ENCODE data around the gene FAM184A.

GRCh38 chr6:119040229-119040628 lies 38.2 kb downstream of the FAM184A start:
- TF ChIP-seq, protein P1, sequence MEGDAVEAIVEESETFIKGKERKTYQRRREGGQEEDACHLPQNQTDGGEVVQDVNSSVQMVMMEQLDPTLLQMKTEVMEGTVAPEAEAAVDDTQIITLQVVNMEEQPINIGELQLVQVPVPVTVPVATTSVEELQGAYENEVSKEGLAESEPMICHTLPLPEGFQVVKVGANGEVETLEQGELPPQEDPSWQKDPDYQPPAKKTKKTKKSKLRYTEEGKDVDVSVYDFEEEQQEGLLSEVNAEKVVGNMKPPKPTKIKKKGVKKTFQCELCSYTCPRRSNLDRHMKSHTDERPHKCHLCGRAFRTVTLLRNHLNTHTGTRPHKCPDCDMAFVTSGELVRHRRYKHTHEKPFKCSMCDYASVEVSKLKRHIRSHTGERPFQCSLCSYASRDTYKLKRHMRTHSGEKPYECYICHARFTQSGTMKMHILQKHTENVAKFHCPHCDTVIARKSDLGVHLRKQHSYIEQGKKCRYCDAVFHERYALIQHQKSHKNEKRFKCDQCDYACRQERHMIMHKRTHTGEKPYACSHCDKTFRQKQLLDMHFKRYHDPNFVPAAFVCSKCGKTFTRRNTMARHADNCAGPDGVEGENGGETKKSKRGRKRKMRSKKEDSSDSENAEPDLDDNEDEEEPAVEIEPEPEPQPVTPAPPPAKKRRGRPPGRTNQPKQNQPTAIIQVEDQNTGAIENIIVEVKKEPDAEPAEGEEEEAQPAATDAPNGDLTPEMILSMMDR (IDR thresholded peaks at IDR 0.05) = no peak
- TF ChIP-seq, protein P2, sequence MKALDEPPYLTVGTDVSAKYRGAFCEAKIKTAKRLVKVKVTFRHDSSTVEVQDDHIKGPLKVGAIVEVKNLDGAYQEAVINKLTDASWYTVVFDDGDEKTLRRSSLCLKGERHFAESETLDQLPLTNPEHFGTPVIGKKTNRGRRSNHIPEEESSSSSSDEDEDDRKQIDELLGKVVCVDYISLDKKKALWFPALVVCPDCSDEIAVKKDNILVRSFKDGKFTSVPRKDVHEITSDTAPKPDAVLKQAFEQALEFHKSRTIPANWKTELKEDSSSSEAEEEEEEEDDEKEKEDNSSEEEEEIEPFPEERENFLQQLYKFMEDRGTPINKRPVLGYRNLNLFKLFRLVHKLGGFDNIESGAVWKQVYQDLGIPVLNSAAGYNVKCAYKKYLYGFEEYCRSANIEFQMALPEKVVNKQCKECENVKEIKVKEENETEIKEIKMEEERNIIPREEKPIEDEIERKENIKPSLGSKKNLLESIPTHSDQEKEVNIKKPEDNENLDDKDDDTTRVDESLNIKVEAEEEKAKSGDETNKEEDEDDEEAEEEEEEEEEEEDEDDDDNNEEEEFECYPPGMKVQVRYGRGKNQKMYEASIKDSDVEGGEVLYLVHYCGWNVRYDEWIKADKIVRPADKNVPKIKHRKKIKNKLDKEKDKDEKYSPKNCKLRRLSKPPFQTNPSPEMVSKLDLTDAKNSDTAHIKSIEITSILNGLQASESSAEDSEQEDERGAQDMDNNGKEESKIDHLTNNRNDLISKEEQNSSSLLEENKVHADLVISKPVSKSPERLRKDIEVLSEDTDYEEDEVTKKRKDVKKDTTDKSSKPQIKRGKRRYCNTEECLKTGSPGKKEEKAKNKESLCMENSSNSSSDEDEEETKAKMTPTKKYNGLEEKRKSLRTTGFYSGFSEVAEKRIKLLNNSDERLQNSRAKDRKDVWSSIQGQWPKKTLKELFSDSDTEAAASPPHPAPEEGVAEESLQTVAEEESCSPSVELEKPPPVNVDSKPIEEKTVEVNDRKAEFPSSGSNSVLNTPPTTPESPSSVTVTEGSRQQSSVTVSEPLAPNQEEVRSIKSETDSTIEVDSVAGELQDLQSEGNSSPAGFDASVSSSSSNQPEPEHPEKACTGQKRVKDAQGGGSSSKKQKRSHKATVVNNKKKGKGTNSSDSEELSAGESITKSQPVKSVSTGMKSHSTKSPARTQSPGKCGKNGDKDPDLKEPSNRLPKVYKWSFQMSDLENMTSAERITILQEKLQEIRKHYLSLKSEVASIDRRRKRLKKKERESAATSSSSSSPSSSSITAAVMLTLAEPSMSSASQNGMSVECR (CRISPR knock-in tag; IDR thresholded peaks at IDR 0.05; ENCODE audit: borderline replicate concordance) = no peak
- TF ChIP-seq SP1 (CRISPR knock-in tag; conservative IDR thresholded peaks at IDR 0.05) (no peak), TEAD4 (CRISPR knock-in tag; IDR thresholded peaks at IDR 0.05) (no peak), NR2C2 (CRISPR knock-in tag; IDR thresholded peaks at IDR 0.05) (no peak), MXD4 (CRISPR knock-in tag; IDR thresholded peaks at IDR 0.05; ENCODE audit: borderline replicate concordance) (no peak), ZNF121 (CRISPR knock-in tag; IDR thresholded peaks at IDR 0.05) (no peak)
- TF ChIP-seq, protein P3, sequence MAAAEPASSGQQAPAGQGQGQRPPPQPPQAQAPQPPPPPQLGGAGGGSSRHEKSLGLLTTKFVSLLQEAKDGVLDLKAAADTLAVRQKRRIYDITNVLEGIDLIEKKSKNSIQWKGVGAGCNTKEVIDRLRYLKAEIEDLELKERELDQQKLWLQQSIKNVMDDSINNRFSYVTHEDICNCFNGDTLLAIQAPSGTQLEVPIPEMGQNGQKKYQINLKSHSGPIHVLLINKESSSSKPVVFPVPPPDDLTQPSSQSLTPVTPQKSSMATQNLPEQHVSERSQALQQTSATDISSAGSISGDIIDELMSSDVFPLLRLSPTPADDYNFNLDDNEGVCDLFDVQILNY (CRISPR knock-in tag; IDR thresholded peaks at IDR 0.05) = no peak

All from WTC11 (cell line).